GM21619 (cell line): ENCODE measurements around the gene ATP5IF1.

Experiments
- ATAC-seq: cut with Tn5 transposase; IDR thresholded peaks from one replicate; pipeline ENCODE4 v1.9.1; 2021; ENCODE audit not compliant: unreplicated experiment

The ATP5IF1 gene

GRCh38 chr1:28235755-28236655 is at the start of gene ATP5IF1:
TSS of gene ATP5IF1 (plus strand) at chr1:28236124. CDS start at chr1:28236184, 60 bp downstream.
- ATAC-seq, result peak; percentile 88

- ATAC-seq, result no peak
Observed at GRCh38 chr1:28190337-28190979, 45.5 kb upstream of the ATP5IF1 start.

- no peak for ATAC-seq
Observed at GRCh38 chr1:28190996-28191645, 44.8 kb upstream of the ATP5IF1 start.

- no peak for ATAC-seq
Observed at GRCh38 chr1:28193701-28194161, 42.2 kb upstream of the ATP5IF1 start.

GRCh38 chr1:28194326-28195035 is 41.4 kb upstream of the ATP5IF1 start:
- ATAC-seq, result no peak

- no peak for ATAC-seq
Observed at GRCh38 chr1:28195780-28196179, 40.1 kb upstream of the ATP5IF1 start.

GRCh38 chr1:28196330-28196729 is 39.6 kb upstream of the ATP5IF1 start:
- ATAC-seq, result no peak

- no peak for ATAC-seq
Observed at GRCh38 chr1:28197682-28198415, 38.1 kb upstream of the ATP5IF1 start.

GRCh38 chr1:28199328-28200233 is 36.3 kb upstream of the ATP5IF1 start:
- ATAC-seq, result peak; percentile 77

GRCh38 chr1:28200234-28200873 is 35.6 kb upstream of the ATP5IF1 start:
- no peak for ATAC-seq

- ATAC-seq, result no peak
Observed at GRCh38 chr1:28205243-28205642, 30.7 kb upstream of the ATP5IF1 start.

- ATAC-seq, result no peak
Observed at GRCh38 chr1:28208818-28209441, 27.0 kb upstream of the ATP5IF1 start.

- no peak for ATAC-seq
Observed at GRCh38 chr1:28209700-28210099, 26.2 kb upstream of the ATP5IF1 start.

GRCh38 chr1:28213315-28213714 is 22.6 kb upstream of the ATP5IF1 start:
- no peak for ATAC-seq

- no peak for ATAC-seq
Observed at GRCh38 chr1:28229089-28229488, 6.8 kb upstream of the ATP5IF1 start.

- ATAC-seq, result no peak
Observed at GRCh38 chr1:28229996-28230395, 5.9 kb upstream of the ATP5IF1 start.

GRCh38 chr1:28232558-28233263 is 3.2 kb upstream of the ATP5IF1 start, which contains the start of gene DNAJC8:
TSS of gene DNAJC8 (minus strand) at chr1:28233029. CDS start at chr1:28232998, 31 bp downstream.
- peak; percentile 40 for ATAC-seq

GRCh38 chr1:28233264-28233606 is 2.7 kb upstream of the ATP5IF1 start:
- no peak for ATAC-seq
